HG02973 (cell line): ENCODE data around the gene TSEN34.
"Not testable (repeated sequence)": the region's sequence is repeated elsewhere in the genome, so short reads cannot be mapped to it uniquely, and the experiment has no call there.

Experiments used
- ATAC-seq: cut with Tn5 transposase; IDR thresholded peaks from one replicate; pipeline ENCODE4 v1.9.1; 2021; ENCODE audit warnings: moderate library complexity; ENCODE audit not compliant: unreplicated experiment

TSEN34 gene

DNA sequence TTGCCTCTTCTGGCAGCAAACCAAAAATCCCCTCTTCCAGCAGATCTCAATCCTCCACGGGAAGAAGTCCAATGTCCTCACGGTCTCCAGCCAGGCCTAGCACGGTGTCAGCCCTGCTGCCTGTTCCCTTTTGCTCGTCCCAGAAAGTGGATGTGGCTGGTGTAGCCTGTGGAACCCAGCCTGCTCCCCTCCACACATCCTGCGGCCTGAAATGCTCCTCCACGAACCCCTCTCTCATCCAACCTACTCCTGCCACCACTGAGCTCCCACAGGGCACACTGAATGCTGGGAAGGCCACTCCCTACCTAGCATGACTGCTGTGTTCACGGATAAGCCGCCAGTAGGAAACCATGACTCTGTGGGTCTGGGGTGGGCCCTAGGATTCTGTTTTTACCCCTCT is 4.8 kb upstream of the TSEN34 start:
- ATAC-seq: no peak

- no peak for ATAC-seq
Measured at GRCh38 chr19:54186934-54187381, 4.2 kb upstream of the TSEN34 start.

- no peak for ATAC-seq
Measured at GRCh38 chr19:54188215-54188871, 2.8 kb upstream of the TSEN34 start.

GRCh38 chr19:54189145-54189734 is 1.9 kb upstream of the TSEN34 start, which contains the start of gene MBOAT7:
MBOAT7 (minus strand) TSS chr19:54189580; CDS start chr19:54188508, 1,072 bp downstream.
- peak; percentile 14 for ATAC-seq

DNA sequence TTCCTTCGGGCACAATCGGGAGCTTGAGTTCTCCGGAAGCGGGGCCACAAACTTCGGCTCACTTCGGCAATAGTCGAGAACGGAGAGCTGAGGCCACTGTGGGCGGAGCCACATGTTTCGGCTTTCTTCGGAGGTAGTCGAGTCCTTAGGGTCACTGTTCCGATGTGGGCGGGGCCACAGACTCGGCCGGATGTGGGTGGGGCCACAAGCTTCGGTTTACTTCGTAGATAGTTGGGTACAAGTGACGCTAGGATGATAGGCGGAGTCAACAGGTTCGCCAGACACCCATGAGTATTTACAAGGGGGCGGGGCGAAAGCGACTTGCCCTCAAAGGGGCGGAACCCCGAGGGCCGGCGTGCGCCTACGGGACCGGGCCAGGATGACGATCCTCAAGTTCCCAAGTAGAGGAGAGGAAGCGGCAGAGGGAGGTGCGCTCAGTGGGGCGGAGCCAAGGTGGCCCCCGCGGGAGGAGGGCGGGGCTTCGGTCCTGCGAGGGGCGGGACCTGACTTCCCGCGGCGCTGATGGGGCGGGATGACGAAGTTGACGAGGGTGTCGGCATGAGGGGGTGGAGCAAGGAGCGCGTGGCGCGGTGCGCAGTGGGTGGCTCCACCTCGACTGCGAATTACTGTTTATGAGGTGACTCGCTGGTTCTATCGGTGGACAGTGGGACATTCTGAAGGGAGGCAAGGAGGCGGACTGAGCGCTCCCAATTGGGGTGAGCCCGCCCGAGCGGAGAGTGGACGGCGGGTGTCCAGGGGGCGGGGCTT is 1.2 kb upstream of the TSEN34 start:
- ATAC-seq: peak; percentile 41

- ATAC-seq: peak; percentile 44
Measured at GRCh38 chr19:54190503-54191010, 551 bp upstream of the TSEN34 start.

GRCh38 chr19:54191811-54192453 is 824 bp downstream of the TSEN34 start:
- no peak for ATAC-seq

DNA sequence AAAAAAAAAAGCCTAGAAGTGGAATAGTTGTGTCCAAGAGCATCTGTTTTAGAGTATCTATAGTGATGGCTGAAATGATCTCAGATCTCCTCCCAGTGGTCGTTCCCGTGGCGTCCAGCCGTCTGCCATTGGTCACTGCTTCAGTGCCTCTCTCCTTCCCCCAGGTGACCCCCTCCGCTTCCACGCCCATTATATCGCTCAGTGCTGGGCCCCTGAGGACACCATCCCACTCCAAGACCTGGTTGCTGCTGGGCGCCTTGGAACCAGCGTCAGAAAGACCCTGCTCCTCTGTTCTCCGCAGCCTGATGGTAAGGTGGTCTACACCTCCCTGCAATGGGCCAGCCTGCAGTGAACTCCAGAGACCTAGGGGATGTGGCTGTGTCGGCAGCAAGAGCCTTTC is 1.9 kb downstream of the TSEN34 start:
- no peak for ATAC-seq

- ATAC-seq: not testable (repeated sequence)
Measured at GRCh38 chr19:54194463-54194862, 3.4 kb downstream of the TSEN34 start.

GRCh38 chr19:54196536-54196935 is 5.4 kb downstream of the TSEN34 start:
- no peak for ATAC-seq

GRCh38 chr19:54197121-54197520 is 6.0 kb downstream of the TSEN34 start:
- ATAC-seq: no peak

DNA sequence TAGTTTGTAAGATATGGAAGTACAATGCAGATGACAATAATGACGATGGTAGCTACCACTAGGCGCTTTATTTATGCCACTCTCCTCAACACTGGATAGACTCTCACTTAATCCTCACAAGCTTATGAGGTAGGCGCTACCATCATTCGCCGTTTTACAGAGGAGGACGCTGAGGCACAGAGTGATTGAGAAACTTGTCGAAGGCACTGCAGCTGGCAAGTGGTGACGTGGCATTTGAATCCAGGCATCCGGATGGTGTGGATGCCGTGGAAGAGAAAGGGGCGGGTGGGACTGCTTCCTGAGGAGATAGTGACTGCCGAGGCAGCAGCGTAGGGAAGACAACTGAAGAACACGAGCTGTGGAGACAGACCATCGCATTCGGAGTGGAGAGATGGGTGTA is 8.3 kb downstream of the TSEN34 start:
- no peak for ATAC-seq

- no peak for ATAC-seq
Measured at GRCh38 chr19:54201172-54201701, 10.1 kb downstream of the TSEN34 start.

GRCh38 chr19:54201980-54202379 is 10.9 kb downstream of the TSEN34 start:
- ATAC-seq: no peak

DNA sequence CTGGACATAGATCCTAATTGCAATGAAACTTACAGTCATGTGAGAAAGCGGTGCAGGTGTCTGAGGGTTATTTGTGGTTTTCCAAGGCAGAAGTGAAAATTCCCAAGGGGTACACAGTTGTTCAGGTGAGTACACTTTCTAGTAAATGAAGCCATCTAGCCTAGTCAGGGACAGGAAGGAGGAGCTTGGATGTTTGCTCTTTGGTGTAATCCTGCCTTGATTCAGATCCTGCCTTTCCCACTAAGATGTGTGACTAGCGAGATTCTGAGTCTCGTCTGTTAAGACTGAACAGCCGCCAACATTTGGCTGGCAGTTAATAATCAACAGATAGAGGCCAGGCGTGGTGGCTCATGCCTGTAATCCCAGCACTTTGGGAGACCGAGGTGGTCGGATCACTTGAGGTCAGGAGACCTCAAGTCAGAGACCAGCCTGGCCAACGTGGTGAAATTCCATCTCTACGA is 12.1 kb downstream of the TSEN34 start:
- no peak for ATAC-seq

DNA sequence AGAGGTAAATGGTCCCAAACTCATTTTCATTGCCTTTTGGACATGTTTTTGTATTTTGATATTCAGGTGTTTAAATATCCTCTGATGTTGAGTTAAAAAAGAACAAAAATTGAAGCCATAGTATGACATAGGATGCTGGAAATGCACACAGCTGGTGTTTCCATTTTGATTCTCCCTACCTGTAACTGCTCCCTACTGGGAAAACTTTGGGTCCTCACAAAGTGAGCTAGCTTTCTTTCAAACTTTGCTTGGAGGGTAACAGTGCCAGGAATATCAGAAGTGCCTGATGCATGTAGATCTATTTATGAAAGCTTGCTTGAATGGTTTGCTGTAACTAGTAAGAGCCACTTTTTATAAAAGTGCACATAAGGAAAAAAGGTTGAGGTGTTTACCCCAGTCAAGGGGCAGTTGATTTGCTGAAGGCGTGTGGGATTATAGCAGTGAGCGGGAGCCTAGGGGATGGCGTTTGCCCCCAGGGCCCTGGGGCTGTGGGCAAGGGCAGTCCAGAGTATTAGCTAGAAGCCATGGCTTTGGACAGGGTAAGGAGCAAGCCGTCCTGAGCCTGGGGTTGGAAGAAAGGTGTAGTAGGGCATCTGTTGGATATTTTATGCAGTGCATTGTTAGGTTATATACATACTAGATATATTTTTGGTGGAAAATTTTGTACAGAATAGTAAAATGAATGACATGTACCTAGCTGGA is 13.8 kb downstream of the TSEN34 start:
- ATAC-seq: no peak

DNA sequence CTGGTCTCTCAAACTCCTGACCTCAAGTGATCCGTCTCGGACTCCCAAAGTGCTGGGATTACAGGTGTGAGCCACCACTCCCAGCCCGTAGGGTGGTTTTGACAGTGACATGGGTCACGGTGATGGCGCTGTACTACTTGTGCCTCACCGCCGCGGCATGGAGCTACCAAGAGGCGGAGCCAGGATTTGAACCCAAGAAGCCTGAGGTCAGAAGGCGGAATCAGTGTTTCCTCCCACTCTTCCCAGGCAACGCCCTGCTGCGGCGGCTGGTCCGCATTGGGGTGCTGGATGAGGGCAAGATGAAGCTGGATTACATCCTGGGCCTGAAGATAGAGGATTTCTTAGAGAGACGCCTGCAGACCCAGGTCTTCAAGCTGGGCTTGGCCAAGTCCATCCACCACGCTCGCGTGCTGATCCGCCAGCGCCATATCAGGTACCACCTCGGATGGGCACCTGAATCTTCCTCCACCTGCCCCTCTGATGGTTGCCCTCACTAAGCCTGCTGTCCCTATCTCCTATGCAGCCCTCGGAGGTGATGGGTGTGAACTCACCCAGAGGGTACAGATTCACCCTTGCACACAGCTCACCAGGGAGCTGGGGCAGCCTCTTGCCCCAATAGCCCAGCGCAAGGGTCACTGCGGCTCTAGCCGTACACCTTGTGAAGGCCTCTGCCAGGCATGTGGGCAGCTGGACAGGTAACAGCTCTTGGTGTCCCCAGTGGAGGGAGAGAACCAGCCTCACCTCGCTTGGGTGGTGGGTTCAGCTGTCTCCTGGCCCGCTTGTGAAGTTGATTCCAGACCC is 15.1 kb downstream of the TSEN34 start:
- no peak for ATAC-seq

- no peak for ATAC-seq
Measured at GRCh38 chr19:54206831-54207177, 15.7 kb downstream of the TSEN34 start.

DNA sequence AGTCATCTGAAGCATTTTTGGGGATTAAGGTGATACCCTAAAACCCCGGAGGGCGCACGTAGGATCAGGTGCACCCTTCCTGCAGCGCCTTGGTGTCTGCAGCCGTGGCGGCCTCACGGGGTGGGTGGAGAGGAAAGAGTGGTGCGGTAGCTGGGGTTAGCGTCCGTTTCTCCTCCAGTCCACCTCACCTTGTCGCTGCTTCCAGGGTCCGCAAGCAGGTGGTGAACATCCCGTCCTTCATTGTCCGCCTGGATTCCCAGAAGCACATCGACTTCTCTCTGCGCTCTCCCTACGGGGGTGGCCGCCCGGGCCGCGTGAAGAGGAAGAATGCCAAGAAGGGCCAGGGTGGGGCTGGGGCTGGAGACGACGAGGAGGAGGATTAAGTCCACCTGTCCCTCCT is 16.1 kb downstream of the TSEN34 start:
- ATAC-seq: not testable (repeated sequence)

- no peak for ATAC-seq
Measured at GRCh38 chr19:54207676-54207982, 16.5 kb downstream of the TSEN34 start.
